ENCODE results near the gene DOCK10. TPM values are rescaled to one million over a fixed set of nuclear protein-coding genes. Genes with fewer than 3 reads are reported as not detected.

DOCK10 gene
- total and polyA plus RNA-seq, 9 of the 15 experiments (the other 6 are each of a cell fraction or from before 2014, with no cell fraction given), result 0.01 to 0.87 (median 0.18) TPM

DNA sequence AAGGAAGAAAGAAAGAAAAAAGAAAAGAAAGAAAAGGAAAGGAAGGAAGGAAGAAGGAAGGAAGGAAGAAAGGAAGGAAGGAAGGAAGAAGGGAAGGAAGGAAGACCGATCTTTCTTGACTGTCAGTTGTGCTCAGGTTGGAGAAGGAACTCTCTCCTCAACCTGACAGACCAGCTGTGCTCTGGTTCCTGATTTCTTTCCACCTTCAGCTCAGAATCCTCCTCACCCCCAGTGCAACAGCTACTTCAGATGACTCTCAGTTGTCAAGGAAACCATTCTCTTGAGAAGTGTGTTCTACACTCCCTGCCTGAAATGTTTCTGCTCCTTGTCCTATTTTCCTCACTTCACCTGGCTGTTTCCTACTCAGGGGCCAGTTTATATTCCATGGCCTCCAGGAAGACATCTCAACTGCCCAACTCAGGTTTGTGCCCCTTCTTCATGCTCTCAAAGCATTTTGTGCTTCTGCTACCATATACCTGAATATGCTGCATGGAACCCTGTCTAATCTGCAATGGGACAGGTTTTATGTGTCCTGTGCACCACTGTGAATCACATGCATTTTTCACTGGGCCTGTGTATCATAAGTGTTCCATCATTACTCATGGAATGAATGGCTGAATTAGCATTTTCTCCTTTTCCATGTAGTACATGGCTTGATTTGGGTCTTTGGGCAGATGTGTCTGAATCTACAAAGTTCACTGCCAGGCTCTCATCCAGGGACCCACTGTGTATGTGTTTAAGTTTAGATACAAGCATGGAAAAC lies 32.8 kb upstream of the DOCK10 start:
- no peak overlapping the region for H3K4me2 ChIP-seq (ENCODE audit: insufficient read depth, low read length)
- ChIA-PET POLR2A (no interaction called here), CTCF (ENCODE audit: low intra/inter-chr PET ratio) (no interaction called here)
- intact Hi-C loops (cut with micrococcal nuclease), result no loop called here
- H3K27ac ChIP-seq (ENCODE audit: extremely low read depth, low read depth, low read length), result no peak overlapping the region
- no peak for FAIRE-seq
- H2AFZ ChIP-seq (ENCODE audit: low read depth, low read length), result no peak overlapping the region
- no TSS peak for BruUV-seq (replicated peaks)
- H3K4me3 ChIP-seq, result no peak overlapping the region
- H3K9me3 ChIP-seq (replicated peaks; ENCODE audit: control insufficient read depth, insufficient read depth, low read depth, low read length), result no peaks in the 10 kb centered on the region
- H4K20me1 ChIP-seq (replicated peaks; ENCODE audit: control insufficient read depth, insufficient read depth, low read length), result no peaks in the 10 kb centered on the region
- H3K4me1 ChIP-seq (replicated peaks in 1 of 2; ENCODE audit: control insufficient read depth in 2 of 2, insufficient read depth in 2 of 2, low read length in 2 of 2), result no peaks in the 10 kb centered on the region
- H3K27me3 ChIP-seq (ENCODE audit: control insufficient read depth in 2 of 2, insufficient read depth in 2 of 2, low read length in 2 of 2), result no peaks in the 10 kb centered on the region
- no peak overlapping the region for H3K9ac ChIP-seq (ENCODE audit: insufficient read depth in 1 of 2, low read depth in 2 of 2, low read length in 2 of 2)
- TF ChIP-seq ZNF699 (CRISPR knock-in tag; IDR thresholded peaks at IDR 0.05; ENCODE audit: insufficient replicate concordance) (no peak), HNRNPUL1 (IDR thresholded peaks at IDR 0.05; ENCODE audit: low read length) (no peak), TOE1 (IDR thresholded peaks at IDR 0.05; ENCODE audit: borderline replicate concordance) (no peak), TOE1 (CRISPR knock-in tag; IDR thresholded peaks at IDR 0.05; ENCODE audit: borderline replicate concordance, low read depth) (no peak), KHSRP (IDR thresholded peaks at IDR 0.05) (no peak), ARHGAP35 (IDR thresholded peaks at IDR 0.05; ENCODE audit: partially characterized antibody) (no peak), SRSF3 (IDR thresholded peaks at IDR 0.05; ENCODE audit: insufficient read depth, low read length) (no peak), NFIX (CRISPR knock-in tag; IDR thresholded peaks at IDR 0.05; ENCODE audit: low read depth) (no peak), TRIM24 (IDR thresholded peaks at IDR 0.05) (no peak), TEAD1 (CRISPR knock-in tag; IDR thresholded peaks at IDR 0.05) (no peak), ETV1 (tag; conservative IDR thresholded peaks at IDR 0.05; ENCODE audit: low read depth) (no peak), PML (IDR thresholded peaks at IDR 0.05; ENCODE audit: low read length) (no peak)
- TF ChIP-seq, protein P1, sequence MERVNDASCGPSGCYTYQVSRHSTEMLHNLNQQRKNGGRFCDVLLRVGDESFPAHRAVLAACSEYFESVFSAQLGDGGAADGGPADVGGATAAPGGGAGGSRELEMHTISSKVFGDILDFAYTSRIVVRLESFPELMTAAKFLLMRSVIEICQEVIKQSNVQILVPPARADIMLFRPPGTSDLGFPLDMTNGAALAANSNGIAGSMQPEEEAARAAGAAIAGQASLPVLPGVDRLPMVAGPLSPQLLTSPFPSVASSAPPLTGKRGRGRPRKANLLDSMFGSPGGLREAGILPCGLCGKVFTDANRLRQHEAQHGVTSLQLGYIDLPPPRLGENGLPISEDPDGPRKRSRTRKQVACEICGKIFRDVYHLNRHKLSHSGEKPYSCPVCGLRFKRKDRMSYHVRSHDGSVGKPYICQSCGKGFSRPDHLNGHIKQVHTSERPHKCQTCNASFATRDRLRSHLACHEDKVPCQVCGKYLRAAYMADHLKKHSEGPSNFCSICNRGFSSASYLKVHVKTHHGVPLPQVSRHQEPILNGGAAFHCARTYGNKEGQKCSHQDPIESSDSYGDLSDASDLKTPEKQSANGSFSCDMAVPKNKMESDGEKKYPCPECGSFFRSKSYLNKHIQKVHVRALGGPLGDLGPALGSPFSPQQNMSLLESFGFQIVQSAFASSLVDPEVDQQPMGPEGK (CRISPR knock-in tag; IDR thresholded peaks at IDR 0.05; ENCODE audit: borderline replicate concordance), result no peak
- WGBS (ENCODE audit: insufficient coverage, low coverage, missing lambda C conversion rate), result 0% methylated on average over 1 of the region's 1 CpG
- in situ Hi-C loops (cut with MboI), result no loop called here
- no peaks in the 10 kb centered on the region for H3K9me1 ChIP-seq (ENCODE audit: control insufficient read depth, insufficient read depth, low read length)
- ATAC-seq, result no peak
- no peaks in the 10 kb centered on the region for H3K36me3 ChIP-seq (ENCODE audit: control insufficient read depth, insufficient read depth, low read length)
- no peaks in the 10 kb centered on the region for H3K79me2 ChIP-seq (ENCODE audit: control insufficient read depth, insufficient read depth, low read length)
- DNase-seq (ENCODE audit: extremely low read depth in 1 of 4, low spot score in 3 of 4), result no peak

All from K562 (cell line).